Measurements from ENCODE around the gene FLNC.

FLNC gene, protein sequence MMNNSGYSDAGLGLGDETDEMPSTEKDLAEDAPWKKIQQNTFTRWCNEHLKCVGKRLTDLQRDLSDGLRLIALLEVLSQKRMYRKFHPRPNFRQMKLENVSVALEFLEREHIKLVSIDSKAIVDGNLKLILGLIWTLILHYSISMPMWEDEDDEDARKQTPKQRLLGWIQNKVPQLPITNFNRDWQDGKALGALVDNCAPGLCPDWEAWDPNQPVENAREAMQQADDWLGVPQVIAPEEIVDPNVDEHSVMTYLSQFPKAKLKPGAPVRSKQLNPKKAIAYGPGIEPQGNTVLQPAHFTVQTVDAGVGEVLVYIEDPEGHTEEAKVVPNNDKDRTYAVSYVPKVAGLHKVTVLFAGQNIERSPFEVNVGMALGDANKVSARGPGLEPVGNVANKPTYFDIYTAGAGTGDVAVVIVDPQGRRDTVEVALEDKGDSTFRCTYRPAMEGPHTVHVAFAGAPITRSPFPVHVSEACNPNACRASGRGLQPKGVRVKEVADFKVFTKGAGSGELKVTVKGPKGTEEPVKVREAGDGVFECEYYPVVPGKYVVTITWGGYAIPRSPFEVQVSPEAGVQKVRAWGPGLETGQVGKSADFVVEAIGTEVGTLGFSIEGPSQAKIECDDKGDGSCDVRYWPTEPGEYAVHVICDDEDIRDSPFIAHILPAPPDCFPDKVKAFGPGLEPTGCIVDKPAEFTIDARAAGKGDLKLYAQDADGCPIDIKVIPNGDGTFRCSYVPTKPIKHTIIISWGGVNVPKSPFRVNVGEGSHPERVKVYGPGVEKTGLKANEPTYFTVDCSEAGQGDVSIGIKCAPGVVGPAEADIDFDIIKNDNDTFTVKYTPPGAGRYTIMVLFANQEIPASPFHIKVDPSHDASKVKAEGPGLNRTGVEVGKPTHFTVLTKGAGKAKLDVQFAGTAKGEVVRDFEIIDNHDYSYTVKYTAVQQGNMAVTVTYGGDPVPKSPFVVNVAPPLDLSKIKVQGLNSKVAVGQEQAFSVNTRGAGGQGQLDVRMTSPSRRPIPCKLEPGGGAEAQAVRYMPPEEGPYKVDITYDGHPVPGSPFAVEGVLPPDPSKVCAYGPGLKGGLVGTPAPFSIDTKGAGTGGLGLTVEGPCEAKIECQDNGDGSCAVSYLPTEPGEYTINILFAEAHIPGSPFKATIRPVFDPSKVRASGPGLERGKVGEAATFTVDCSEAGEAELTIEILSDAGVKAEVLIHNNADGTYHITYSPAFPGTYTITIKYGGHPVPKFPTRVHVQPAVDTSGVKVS (N-terminal part only)

GRCh38 chr7:128830231-128831177 is at the start of gene FLNC:
Gene FLNC, plus strand, starts transcription at chr7:128830406. Its CDS starts 232 bp downstream, at chr7:128830638.
- no peak for DNase-seq
- H3K27ac Mint-ChIP-seq = peak within 1 kb of the TSS; percentile 51

GRCh38 chr7:128781126-128781525 is 49.1 kb upstream of the FLNC start:
- DNase-seq (no peak), ATAC-seq (replicated peaks) (no peak)
- Mint-ChIP-seq H3K27me3 (peaks cover 0 to 4% of the 10 kb centered on the region in 2 donors), H3K4me3 (no peak overlapping the region), H3K27ac (no peak overlapping the region), H3K36me3 (peaks cover 0 to 7% of the 10 kb centered on the region in 2 donors), H3K9me3 (peaks cover 7 to 10% of the 10 kb centered on the region in 2 donors), H3K4me1 (peaks cover 0 to 10% of the 10 kb centered on the region in 2 donors)

More at GRCh38 chr7:128830231-128831177, at the start of gene FLNC:
- H3K9me3 Mint-ChIP-seq = no peaks in the 10 kb centered on the region
- peaks cover 59 to 79% of the 10 kb centered on the region in 2 donors for H3K27me3 Mint-ChIP-seq
- peak; percentile 48 to 58 for ATAC-seq (replicated peaks)
- H3K4me1 Mint-ChIP-seq = peaks cover 23 to 36% of the 10 kb centered on the region in 2 donors
- H3K4me3 Mint-ChIP-seq = peak within 1 kb of the TSS; percentile 65 to 82
- no peaks in the 10 kb centered on the region for H3K36me3 Mint-ChIP-seq

- Mint-ChIP-seq H3K27ac (no peak overlapping the region), H3K9me3 (peaks cover 7 to 10% of the 10 kb centered on the region in 2 donors), H3K36me3 (peaks cover 0 to 7% of the 10 kb centered on the region in 2 donors), H3K4me1 (peaks cover 0 to 10% of the 10 kb centered on the region in 2 donors), H3K4me3 (no peak overlapping the region), H3K27me3 (peaks cover 0 to 4% of the 10 kb centered on the region in 2 donors)
- no peak for DNase-seq
- ATAC-seq (replicated peaks) = no peak
These were observed 48.4 kb upstream of the FLNC start for GRCh38 chr7:128781851-128782250.

DNA sequence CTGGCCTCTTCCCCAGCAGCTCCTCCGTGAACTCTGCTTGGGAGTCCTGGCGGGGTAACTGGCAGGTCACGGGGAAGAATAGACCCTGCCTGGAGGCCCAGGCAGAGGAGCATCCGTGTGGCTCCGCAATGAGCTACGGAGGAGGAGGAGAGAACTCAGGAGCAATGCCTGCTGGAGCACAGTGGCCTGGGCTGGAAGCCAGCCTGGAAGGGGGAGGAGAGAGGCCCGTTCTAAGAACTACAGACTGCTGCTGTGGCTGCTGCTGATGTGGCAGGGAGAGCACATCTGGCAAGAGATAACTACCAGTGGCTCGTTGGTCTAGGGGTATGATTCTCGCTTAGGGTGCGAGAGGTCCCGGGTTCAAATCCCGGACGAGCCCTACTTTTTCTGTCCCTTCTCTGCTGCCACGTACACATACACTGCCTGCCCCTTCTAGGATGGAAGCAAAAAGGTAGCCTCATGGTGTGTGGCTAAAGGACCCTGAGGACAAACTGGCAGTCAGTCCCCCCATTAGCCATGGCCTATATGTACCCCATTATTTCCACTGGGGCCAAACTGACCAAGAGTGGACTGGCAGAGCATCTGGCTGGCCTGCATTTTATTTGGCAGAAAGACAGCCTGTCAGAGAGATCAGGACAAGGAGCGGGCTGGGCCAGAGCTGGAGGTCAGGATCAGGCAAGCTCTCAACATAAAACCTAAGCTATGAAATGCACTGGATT is 46.9 kb upstream of the FLNC start:
- H3K9me3 Mint-ChIP-seq = peaks cover 0 to 3% of the 10 kb centered on the region in 2 donors
- H3K27ac Mint-ChIP-seq = peak overlapping the region; percentile 74
- no peaks in the 10 kb centered on the region for H3K4me1 Mint-ChIP-seq
- ATAC-seq (replicated peaks) = peak in 1 of 2 donors; percentile 33
- no peak overlapping the region for H3K4me3 Mint-ChIP-seq
- H3K36me3 Mint-ChIP-seq = no peaks in the 10 kb centered on the region
- H3K27me3 Mint-ChIP-seq = no peaks in the 10 kb centered on the region
- DNase-seq = no peak

GRCh38 chr7:128785738-128786137 is 44.5 kb upstream of the FLNC start:
- H3K27ac Mint-ChIP-seq = no peak overlapping the region
- peaks cover 0 to 2% of the 10 kb centered on the region in 2 donors for H3K9me3 Mint-ChIP-seq
- H3K4me1 Mint-ChIP-seq = peaks cover 4 to 5% of the 10 kb centered on the region in 2 donors
- ATAC-seq (replicated peaks) (no peak), DNase-seq (no peak)
- no peak overlapping the region for H3K4me3 Mint-ChIP-seq
- no peaks in the 10 kb centered on the region for H3K27me3 Mint-ChIP-seq
- peaks cover 0 to 1% of the 10 kb centered on the region in 2 donors for H3K36me3 Mint-ChIP-seq

GRCh38 chr7:128788446-128789412 is 41.5 kb upstream of the FLNC start:
- H3K4me1 Mint-ChIP-seq = peaks cover 5 to 7% of the 10 kb centered on the region in 2 donors
- peaks cover 0 to 2% of the 10 kb centered on the region in 2 donors for H3K9me3 Mint-ChIP-seq
- H3K27ac Mint-ChIP-seq = no peak overlapping the region
- DNase-seq = no peak
- no peak overlapping the region for H3K4me3 Mint-ChIP-seq
- no peak for ATAC-seq (replicated peaks)
- peaks cover 0 to 1% of the 10 kb centered on the region in 2 donors for H3K36me3 Mint-ChIP-seq
- no peaks in the 10 kb centered on the region for H3K27me3 Mint-ChIP-seq

DNA sequence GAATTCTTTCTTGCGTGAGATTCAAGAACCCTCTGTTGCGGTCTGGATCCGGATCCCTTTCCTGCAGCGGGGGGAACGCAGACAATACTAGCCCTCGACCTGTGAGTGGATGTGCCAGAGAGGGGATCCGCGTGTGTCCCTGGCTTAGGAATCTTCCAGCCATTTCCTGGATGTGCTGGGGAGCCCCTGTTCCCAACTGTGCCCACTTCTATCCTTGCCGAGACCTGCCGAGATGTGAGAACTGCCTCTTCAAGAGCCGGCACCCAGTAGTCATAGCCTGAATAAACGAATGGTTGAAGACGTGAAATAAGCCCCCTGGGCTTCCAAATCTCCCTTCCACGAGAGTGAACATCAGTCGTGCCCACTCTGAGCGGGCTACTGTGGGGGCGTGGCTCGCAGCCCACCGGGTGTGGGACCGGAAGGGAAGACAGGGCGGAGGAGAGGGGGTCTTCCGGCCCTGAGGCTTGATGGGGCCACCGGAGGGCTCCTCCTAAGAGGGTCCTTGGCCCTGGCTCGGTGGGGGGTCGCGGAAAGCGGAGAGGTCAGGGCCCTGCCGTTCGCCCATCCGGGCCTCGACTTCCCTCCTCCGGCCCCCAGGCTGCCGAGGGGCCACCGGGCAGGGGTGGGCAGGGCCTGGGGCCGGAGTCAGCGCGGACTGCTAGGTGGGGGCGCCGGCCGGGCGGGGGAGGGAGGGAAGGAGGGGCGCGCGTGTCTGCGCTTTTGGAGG is 39.7 kb upstream of the FLNC start:
- H3K9me3 Mint-ChIP-seq = peaks cover 0 to 2% of the 10 kb centered on the region in 2 donors
- no peak overlapping the region for H3K27ac Mint-ChIP-seq
- H3K4me1 Mint-ChIP-seq = peaks cover 5 to 8% of the 10 kb centered on the region in 2 donors
- DNase-seq (no peak), ATAC-seq (replicated peaks) (peak in 1 of 2 donors; percentile 26)
- H3K27me3 Mint-ChIP-seq = no peaks in the 10 kb centered on the region
- H3K4me3 Mint-ChIP-seq = peak overlapping the region; percentile 78 to 95
- H3K36me3 Mint-ChIP-seq = peaks cover 0 to 1% of the 10 kb centered on the region in 2 donors

DNA sequence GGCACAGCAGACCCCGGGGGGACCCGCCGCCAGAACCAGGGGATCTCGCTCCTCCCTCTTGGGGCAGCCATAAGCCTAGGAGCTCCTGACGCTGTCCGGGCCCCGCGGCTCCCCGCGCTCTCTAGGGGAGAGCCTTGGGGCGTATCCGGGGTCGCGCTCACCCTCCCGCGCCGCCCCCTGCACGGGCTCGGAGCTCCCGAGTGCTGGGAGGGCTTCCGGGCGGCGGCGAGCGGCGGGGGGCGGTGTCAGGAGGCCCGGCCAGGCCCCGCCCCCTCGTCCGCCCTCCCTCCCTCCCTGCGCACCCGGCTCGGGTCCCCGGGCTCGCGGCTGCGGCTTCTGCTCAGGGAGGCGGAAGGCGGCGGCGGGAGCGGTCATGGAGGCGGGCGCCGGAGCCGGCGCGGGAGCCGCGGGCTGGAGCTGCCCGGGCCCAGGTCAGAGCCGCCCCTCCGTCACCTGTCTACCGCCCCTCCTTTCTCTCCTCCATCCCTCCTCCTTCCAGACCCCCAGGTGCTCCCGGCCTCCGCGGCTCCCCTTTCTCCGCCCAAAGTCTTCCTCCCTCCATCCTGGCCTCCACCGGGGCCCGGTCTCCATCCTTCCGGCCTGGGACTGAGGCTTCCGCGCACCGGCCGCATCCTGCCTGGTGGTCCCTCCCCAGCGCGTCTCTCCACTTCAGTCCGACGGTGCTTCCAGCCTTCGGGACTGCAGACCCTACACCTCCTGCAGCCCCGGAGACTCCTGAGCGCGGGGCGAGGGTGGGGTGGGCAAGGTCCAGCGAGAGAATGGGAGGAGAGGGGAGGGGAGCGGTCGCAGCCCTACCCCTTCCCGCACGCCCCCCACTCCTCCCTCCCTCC is 38.9 kb upstream of the FLNC start, which contains the start of gene CCDC136:
TSS of gene CCDC136 (plus strand) at position 848 of the 851 bp plus-strand sequence. CDS start 444 bp downstream, outside the sequence.
- DNase-seq = peak; percentile 39
- Mint-ChIP-seq H3K27ac (peak within 1 kb of the TSS; percentile 84), H3K36me3 (peaks cover 0 to 1% of the 10 kb centered on the region in 2 donors), H3K27me3 (no peaks in the 10 kb centered on the region), H3K4me3 (peak within 1 kb of the TSS; percentile 89 to 95), H3K9me3 (no peaks in the 10 kb centered on the region), H3K4me1 (peaks cover 5 to 8% of the 10 kb centered on the region in 2 donors)
- ATAC-seq (replicated peaks) = peak; percentile 86 to 88

- no peak overlapping the region for H3K27ac Mint-ChIP-seq
- H3K4me1 Mint-ChIP-seq = peaks cover 5 to 8% of the 10 kb centered on the region in 2 donors
- no peaks in the 10 kb centered on the region for H3K9me3 Mint-ChIP-seq
- no peak for ATAC-seq (replicated peaks)
- peak overlapping the region; percentile 89 to 95 for H3K4me3 Mint-ChIP-seq
- peaks cover 0 to 1% of the 10 kb centered on the region in 2 donors for H3K36me3 Mint-ChIP-seq
- no peak for DNase-seq
- H3K27me3 Mint-ChIP-seq = no peaks in the 10 kb centered on the region
These were observed 38.3 kb upstream of the FLNC start for GRCh38 chr7:128791972-128792327.

DNA sequence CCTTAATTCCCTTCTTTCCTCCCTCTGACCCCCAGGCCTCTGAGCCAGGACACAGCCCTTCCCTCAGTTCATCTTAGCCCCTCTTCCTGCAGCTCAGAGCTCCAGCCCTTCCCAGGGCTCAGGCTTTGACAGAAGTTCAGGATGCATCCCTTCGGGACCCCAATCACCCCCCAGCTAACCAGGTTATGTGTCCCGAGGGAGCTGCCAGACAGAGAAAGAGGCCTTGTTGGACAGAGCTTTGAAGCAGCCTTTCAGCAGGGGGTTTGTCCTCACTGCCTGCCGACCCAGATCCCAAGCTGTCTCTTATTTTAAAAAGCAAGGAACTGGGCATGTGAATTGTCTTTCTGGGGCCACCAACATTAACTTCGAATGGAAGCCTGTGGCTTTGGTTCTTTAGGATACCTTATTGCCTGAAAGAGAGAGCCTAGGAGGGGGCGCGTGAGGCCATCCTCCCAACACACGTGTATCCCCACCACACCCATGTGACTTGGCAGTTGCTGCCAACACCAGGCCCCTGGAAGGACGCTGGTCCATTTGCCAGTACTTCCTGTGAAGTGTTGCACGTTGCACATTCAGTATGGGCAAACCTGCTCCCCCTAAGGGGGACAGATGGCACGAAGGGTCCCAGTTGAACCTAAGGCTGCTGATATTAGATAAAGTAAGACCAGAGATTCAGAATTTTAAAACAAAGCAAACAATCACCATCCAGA is 37.6 kb upstream of the FLNC start:
- ATAC-seq (replicated peaks) (no peak), DNase-seq (no peak)
- H3K4me3 Mint-ChIP-seq = peak overlapping the region; percentile 49 to 64
- peaks cover 0 to 1% of the 10 kb centered on the region in 2 donors for H3K36me3 Mint-ChIP-seq
- no peaks in the 10 kb centered on the region for H3K9me3 Mint-ChIP-seq
- no peak overlapping the region for H3K27ac Mint-ChIP-seq
- peaks cover 5 to 8% of the 10 kb centered on the region in 2 donors for H3K4me1 Mint-ChIP-seq
- no peaks in the 10 kb centered on the region for H3K27me3 Mint-ChIP-seq
